ENCODE measurements around the gene ADIPOR2. TPM values are rescaled to one million over a fixed set of nuclear protein-coding genes. Genes with fewer than 3 reads are reported as not detected.

The ADIPOR2 gene
- total RNA-seq, 2 experiments from 2014 or later = 50.2 to 51.3 TPM

- POLR2A ChIA-PET = no interaction called here
- Mint-ChIP-seq H3K9me3 (no peaks in the 10 kb centered on the region), H3K36me3 (no peaks in the 10 kb centered on the region), H3K4me3 (no peak within 1 kb of the TSS), H3K4me1 (peaks cover 4% of the 10 kb centered on the region), H3K27me3 (peaks cover 35% of the 10 kb centered on the region), H3K27ac (no peak within 1 kb of the TSS)
- no peak for ATAC-seq (ENCODE audit: low read depth)
- no peak for DNase-seq
Measured at GRCh38 chr12:1820191-1820895, 129.5 kb downstream of the ADIPOR2 start, which contains the start of gene LRTM2. LRTM2 (plus strand) TSS chr12:1820565; CDS start chr12:1828149, 7,584 bp downstream.

GRCh38 chr12:1820896-1821291, 130.0 kb downstream of the ADIPOR2 start:
- peaks cover 33% of the 10 kb centered on the region for H3K27me3 Mint-ChIP-seq
- H3K36me3 Mint-ChIP-seq = no peaks in the 10 kb centered on the region
- H3K4me3 Mint-ChIP-seq = no peak overlapping the region
- H3K27ac Mint-ChIP-seq = no peak overlapping the region
- peaks cover 4% of the 10 kb centered on the region for H3K4me1 Mint-ChIP-seq
- H3K9me3 Mint-ChIP-seq = no peaks in the 10 kb centered on the region
- POLR2A ChIA-PET = no interaction called here
- ATAC-seq (ENCODE audit: low read depth) (no peak), DNase-seq (no peak)

- POLR2A ChIA-PET = no interaction called here
- H3K9me3 Mint-ChIP-seq = no peaks in the 10 kb centered on the region
- H3K27ac Mint-ChIP-seq = no peak overlapping the region
- H3K36me3 Mint-ChIP-seq = no peaks in the 10 kb centered on the region
- DNase-seq (no peak), ATAC-seq (ENCODE audit: low read depth) (no peak)
- H3K27me3 Mint-ChIP-seq = peaks cover 28% of the 10 kb centered on the region
- H3K4me1 Mint-ChIP-seq = peaks cover 4% of the 10 kb centered on the region
- no peak overlapping the region for H3K4me3 Mint-ChIP-seq
Measured at GRCh38 chr12:1821805-1822204, 130.9 kb downstream of the ADIPOR2 start.

DNA sequence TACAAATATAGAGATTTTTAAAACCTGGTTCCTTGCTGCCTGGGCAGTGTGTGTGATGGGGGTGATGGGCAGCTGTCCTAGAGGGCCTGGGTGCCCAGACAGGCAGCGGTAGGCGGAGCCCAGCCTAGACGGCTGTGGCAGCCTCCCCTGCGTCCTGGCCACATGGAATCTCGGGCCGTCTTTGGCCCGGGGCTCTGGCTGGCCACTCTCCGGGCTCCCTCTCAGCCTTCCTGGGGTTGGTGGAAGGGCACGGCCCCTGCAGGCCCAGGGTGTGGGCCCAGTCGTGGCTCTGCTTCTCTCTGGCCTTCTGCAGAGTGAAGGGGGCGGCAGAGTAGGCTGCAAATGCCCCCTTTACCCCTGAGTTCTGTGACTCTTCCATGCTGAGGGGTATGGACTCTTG, 131.8 kb downstream of the ADIPOR2 start:
- no peak overlapping the region for H3K4me3 Mint-ChIP-seq
- no peak overlapping the region for H3K27ac Mint-ChIP-seq
- peaks cover 28% of the 10 kb centered on the region for H3K27me3 Mint-ChIP-seq
- H3K4me1 Mint-ChIP-seq = peaks cover 4% of the 10 kb centered on the region
- ATAC-seq (ENCODE audit: low read depth) (no peak), DNase-seq (no peak)
- POLR2A ChIA-PET = no interaction called here
- no peaks in the 10 kb centered on the region for H3K9me3 Mint-ChIP-seq
- no peaks in the 10 kb centered on the region for H3K36me3 Mint-ChIP-seq

DNA sequence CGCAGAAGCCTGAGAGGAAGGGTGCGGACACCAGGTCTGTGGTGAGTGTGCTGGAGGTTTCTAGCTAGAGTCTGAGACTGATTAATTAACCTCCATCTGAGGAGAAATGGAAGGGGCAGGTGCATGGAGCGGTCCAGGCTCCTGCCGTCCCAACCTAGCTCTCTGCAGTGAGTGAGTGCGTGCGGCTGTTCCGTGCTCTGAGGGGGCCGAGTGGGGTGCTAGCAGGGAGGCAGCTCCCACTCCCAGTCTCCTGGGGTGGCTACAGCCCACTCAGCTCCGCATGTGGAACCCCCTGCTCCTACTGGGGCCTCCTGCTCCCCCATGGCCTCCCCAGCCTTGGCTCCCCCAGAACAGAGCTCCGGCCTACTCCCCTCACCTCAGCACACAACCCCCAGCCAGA, 132.4 kb downstream of the ADIPOR2 start:
- POLR2A ChIA-PET = no interaction called here
- ATAC-seq (ENCODE audit: low read depth) = no peak

GRCh38 chr12:1825382-1826102, 134.7 kb downstream of the ADIPOR2 start:
- Mint-ChIP-seq H3K4me3 (no peak overlapping the region), H3K4me1 (no peaks in the 10 kb centered on the region), H3K27ac (no peak overlapping the region), H3K36me3 (no peaks in the 10 kb centered on the region), H3K9me3 (no peaks in the 10 kb centered on the region), H3K27me3 (peaks cover 14% of the 10 kb centered on the region)
- ATAC-seq (ENCODE audit: low read depth) (no peak), DNase-seq (no peak)
- POLR2A ChIA-PET = no interaction called here

More for the DNA sequence above, 132.4 kb downstream of the ADIPOR2 start:
- H3K4me3 Mint-ChIP-seq = no peak overlapping the region
- H3K27me3 Mint-ChIP-seq = peaks cover 28% of the 10 kb centered on the region
- no peaks in the 10 kb centered on the region for H3K36me3 Mint-ChIP-seq
- H3K4me1 Mint-ChIP-seq = peaks cover 4% of the 10 kb centered on the region
- DNase-seq = no peak
- H3K27ac Mint-ChIP-seq = no peak overlapping the region
- no peaks in the 10 kb centered on the region for H3K9me3 Mint-ChIP-seq

DNA sequence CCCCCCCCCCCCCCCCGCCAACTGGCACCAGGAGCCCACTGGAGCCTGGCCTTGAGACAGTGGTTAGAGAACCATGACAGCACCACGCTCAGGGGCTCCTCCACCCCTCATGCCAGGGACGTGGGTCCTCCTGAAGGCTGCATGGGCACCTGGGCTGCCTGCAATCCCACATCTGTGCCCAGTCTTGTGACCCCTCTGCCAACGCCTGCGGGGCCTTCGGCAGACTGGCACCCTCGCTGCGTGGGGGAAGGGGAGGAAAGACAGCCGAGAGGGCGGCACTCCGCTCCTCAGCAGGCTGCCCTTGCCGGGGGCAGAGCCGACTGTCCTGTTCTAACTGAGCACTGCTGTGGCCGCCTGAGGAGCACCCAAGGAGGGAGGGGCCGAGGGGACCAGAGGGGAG, 135.5 kb downstream of the ADIPOR2 start:
- H3K27ac Mint-ChIP-seq = no peak overlapping the region
- no peaks in the 10 kb centered on the region for H3K4me1 Mint-ChIP-seq
- no peak for ATAC-seq (ENCODE audit: low read depth)
- no peaks in the 10 kb centered on the region for H3K9me3 Mint-ChIP-seq
- no peak overlapping the region for H3K4me3 Mint-ChIP-seq
- H3K27me3 Mint-ChIP-seq = peaks cover 16% of the 10 kb centered on the region
- POLR2A ChIA-PET = no interaction called here
- DNase-seq = no peak
- no peaks in the 10 kb centered on the region for H3K36me3 Mint-ChIP-seq

DNA sequence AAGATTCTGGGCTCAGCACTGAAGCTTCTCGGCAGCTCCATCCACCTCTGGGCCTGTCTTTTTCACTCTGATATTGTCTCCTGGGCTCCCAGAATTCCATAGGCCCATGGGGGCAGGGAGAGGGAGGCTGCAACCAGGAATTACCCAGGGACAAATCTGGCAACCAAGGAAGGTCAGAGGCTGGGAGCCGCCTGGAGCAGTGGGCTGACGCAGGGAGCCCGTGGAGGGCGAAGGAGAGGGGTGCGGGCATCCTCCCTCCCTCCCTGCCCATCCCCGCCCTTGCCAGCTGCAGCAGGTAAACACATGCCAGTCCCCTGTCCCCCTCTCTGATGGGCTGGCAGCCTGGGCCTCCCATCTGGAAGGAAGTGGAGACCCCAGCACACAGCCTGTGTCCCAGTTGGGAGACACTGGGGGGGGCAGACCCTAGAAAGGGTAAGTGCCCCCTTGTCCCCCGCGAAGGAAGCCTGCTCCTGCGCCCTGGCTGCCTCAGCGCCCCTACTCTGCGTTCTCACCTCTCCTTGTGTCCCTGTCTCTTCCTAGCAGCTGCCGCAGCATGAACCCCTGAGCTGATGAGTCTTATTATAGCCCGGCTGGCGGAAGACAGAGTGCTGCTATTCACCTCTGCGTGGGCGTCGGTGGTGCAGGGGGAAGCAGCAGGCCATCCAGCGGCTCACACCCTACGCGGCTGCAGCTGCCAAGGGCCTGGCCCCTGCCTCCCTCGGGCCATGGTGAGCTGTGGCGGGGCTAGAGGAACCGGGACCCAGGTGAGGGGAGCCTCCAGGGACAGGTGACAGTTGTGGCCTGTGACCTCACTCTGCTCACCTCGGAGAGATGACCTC, 136.2 kb downstream of the ADIPOR2 start:
- Mint-ChIP-seq H3K4me1 (no peaks in the 10 kb centered on the region), H3K36me3 (no peaks in the 10 kb centered on the region), H3K9me3 (no peaks in the 10 kb centered on the region), H3K27me3 (peaks cover 14% of the 10 kb centered on the region), H3K4me3 (no peak overlapping the region), H3K27ac (no peak overlapping the region)
- DNase-seq = no peak
- ATAC-seq (ENCODE audit: low read depth) = no peak
- POLR2A ChIA-PET = no interaction called here

GRCh38 chr12:1827826-1828805, 137.2 kb downstream of the ADIPOR2 start:
- H3K36me3 Mint-ChIP-seq = no peaks in the 10 kb centered on the region
- DNase-seq = no peak
- H3K27ac Mint-ChIP-seq = no peak overlapping the region
- H3K4me3 Mint-ChIP-seq = no peak overlapping the region
- ATAC-seq (ENCODE audit: low read depth) = no peak
- POLR2A ChIA-PET = no interaction called here
- H3K4me1 Mint-ChIP-seq = no peaks in the 10 kb centered on the region
- no peaks in the 10 kb centered on the region for H3K9me3 Mint-ChIP-seq
- peaks cover 11% of the 10 kb centered on the region for H3K27me3 Mint-ChIP-seq

GRCh38 chr12:1828856-1829255, 138.0 kb downstream of the ADIPOR2 start:
- Mint-ChIP-seq H3K36me3 (no peaks in the 10 kb centered on the region), H3K4me3 (no peak overlapping the region), H3K4me1 (no peaks in the 10 kb centered on the region), H3K27me3 (peaks cover 14% of the 10 kb centered on the region), H3K27ac (no peak overlapping the region), H3K9me3 (no peaks in the 10 kb centered on the region)
- POLR2A ChIA-PET = no interaction called here
- DNase-seq (no peak), ATAC-seq (ENCODE audit: low read depth) (no peak)

DNA sequence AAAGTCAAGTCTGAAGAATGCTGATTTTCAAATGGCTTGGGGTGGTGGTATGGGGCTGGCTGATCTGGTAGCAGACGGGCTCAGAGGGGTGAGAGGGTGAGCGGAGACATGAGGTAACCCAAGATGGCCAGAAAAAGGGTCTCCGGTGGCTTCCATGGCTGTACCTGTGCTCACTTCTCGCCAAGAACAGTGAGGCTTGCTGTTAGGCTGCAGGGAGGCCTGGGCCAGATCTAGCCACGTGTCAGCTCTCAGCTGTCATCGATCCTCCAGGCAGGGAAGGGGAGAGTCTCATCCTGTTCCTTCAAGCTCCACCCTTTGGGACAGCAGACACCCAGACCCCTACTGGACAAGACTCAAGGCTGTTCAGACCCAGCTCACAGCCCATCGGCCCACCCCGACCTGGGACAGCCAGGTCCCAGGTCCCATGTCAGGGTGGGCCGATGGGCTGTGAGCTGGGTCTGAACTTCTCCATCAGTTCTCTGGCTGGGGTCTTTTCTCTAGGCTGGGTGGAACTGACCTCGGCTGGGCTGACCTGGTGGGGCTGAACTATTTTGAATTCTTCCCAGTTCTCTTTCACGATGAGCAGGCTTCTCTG, 138.5 kb downstream of the ADIPOR2 start:
- ATAC-seq (ENCODE audit: low read depth) (no peak), DNase-seq (no peak)
- POLR2A ChIA-PET = no interaction called here
- Mint-ChIP-seq H3K27me3 (peaks cover 14% of the 10 kb centered on the region), H3K4me1 (no peaks in the 10 kb centered on the region), H3K36me3 (no peaks in the 10 kb centered on the region), H3K27ac (no peak overlapping the region), H3K9me3 (no peaks in the 10 kb centered on the region), H3K4me3 (no peak overlapping the region)

- Mint-ChIP-seq H3K4me3 (no peak overlapping the region), H3K27ac (no peak overlapping the region), H3K27me3 (peaks cover 14% of the 10 kb centered on the region), H3K4me1 (no peaks in the 10 kb centered on the region), H3K9me3 (no peaks in the 10 kb centered on the region), H3K36me3 (no peaks in the 10 kb centered on the region)
- ATAC-seq (ENCODE audit: low read depth) (no peak), DNase-seq (no peak)
- POLR2A ChIA-PET = interaction anchor here (0.6 kb wide), 1 partner anchor 95 kb away, joined by 3 read pairs; no protein-coding TSS in a partner anchor
Measured at GRCh38 chr12:1830401-1830845, 139.6 kb downstream of the ADIPOR2 start.

Data from activated naive CD8-positive, alpha-beta T cell treated with anti-CD3 and anti-CD28 coated beads, Interleukin-2, amount 10 ng/mL, durations not matched to agents 7 days and 5 days (primary cell).